ENCODE results near the gene CASZ1. TPM values are rescaled to one million over a fixed set of nuclear protein-coding genes. Genes with fewer than 3 reads are reported as not detected.

CASZ1 gene
- total RNA-seq, 1 donor from 2014 or later: 11.8 TPM

GRCh38 chr1:10593750-10594149 lies 202.7 kb downstream of the CASZ1 start:
- no peak for TF ChIP-seq CTCF (conservative IDR thresholded peaks at IDR 0.05; ENCODE audit: low read depth, low read length)
- no peak overlapping the region for H3K4me3 ChIP-seq (ENCODE audit: low read depth, low read length)

GRCh38 chr1:10592373-10592772 lies 204.1 kb downstream of the CASZ1 start:
- TF ChIP-seq CTCF (conservative IDR thresholded peaks at IDR 0.05; ENCODE audit: low read depth, low read length): no peak
- H3K4me3 ChIP-seq (ENCODE audit: low read depth, low read length): no peak overlapping the region
- DNase-seq (ENCODE audit: low read depth): no peak

More at GRCh38 chr1:10593750-10594149, 202.7 kb downstream of the CASZ1 start:
- no peak for DNase-seq (ENCODE audit: low read depth)

DNA sequence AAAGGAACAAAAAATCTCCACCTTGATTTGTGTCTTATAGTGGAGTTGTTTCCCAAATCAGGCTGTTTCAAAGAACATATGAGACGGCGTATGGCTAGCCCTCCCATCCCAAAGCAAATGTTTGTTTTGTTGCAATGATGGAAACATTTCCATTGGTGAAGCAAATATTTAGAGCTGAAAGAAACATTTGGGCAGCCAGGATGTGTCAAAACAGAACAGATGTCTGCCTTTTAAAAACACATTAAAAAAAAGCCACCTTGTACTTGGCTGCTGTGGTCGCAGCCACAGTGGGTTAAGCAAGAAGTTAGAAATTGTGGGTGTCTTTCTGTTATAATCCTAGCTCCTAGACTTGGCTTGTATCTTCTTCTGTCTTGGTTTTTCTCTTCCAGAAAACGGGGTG lies 205.4 kb downstream of the CASZ1 start:
- no peak for DNase-seq (ENCODE audit: low read depth)
- no peak for TF ChIP-seq CTCF (conservative IDR thresholded peaks at IDR 0.05; ENCODE audit: low read depth, low read length)
- H3K4me3 ChIP-seq (ENCODE audit: low read depth, low read length): no peak overlapping the region

GRCh38 chr1:10589074-10589473 lies 207.4 kb downstream of the CASZ1 start:
- DNase-seq (ENCODE audit: low read depth): no peak
- H3K4me3 ChIP-seq (ENCODE audit: low read depth, low read length): no peak overlapping the region
- TF ChIP-seq CTCF (conservative IDR thresholded peaks at IDR 0.05; ENCODE audit: low read depth, low read length): no peak

GRCh38 chr1:10588640-10589039 lies 207.8 kb downstream of the CASZ1 start:
- no peak overlapping the region for H3K4me3 ChIP-seq (ENCODE audit: low read depth, low read length)
- TF ChIP-seq CTCF (conservative IDR thresholded peaks at IDR 0.05; ENCODE audit: low read depth, low read length): no peak
- no peak for DNase-seq (ENCODE audit: low read depth)

Other genes with a start within 250 kb of the CASZ1 start
- 59.0 and 109 TPM in 2 replicates for gene TARDBP, start 216.0 kb upstream of the CASZ1 start, total RNA-seq

Data from epithelial cell of proximal tubule (primary cell).